A204.1 (cell line): ENCODE data around the gene FBRS.
"Not testable (repeated sequence)": the region's sequence is repeated elsewhere in the genome, so short reads cannot be mapped to it uniquely, and the experiment has no call there.

ENCODE experiments used
- FAIRE-seq: peaks from 2 replicates; lab custom pipeline; 2012; peaks lifted over from hg19 to GRCh38; lab: Jason Lieb, UNC

FBRS gene

DNA sequence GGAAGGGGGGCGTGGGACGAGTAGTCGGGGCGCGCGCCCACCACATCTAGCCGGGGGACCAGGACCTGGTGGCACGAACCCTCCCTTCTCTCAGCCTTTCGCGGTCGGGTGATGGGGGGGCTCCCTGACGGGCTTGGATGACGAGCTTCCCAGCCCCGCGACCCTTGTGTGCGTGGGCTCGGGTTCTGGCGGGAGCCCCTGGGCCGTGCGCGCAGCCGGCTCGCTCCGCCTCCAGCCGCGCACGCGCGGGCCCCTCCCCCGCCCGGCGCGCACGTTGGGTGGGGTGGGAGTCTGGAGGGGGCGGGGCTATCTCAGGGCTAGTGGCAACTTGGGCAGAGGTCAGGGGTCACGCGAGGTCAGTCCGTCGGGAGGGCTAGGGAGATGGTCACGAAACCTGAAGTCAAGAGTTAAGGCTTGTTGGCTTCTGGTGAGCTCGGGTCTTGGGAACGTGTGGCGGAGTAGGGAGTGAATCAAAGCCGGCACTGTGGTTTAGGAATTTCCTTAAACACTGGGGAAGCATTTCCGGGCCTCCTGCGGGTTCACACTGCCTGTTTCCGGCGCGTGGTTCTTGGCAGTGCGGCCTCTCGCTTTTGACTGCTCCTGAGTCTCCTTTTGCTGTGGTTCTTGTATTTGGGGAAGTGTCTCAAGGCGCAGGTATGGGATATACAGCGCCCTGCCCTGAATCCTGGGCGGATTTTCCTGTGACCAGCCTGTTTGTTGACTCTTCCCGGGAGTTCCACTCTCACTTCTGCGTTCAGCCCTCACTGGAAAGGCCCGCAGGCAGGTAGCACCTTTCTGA is 40.8 kb downstream of the FBRS start, which contains the start of gene SRCAP:
Gene SRCAP, plus strand, starts transcription at position 356 of the 799 bp plus-strand sequence. CDS start 1,654 bp downstream, outside the sequence.
- FAIRE-seq = no peak

DNA sequence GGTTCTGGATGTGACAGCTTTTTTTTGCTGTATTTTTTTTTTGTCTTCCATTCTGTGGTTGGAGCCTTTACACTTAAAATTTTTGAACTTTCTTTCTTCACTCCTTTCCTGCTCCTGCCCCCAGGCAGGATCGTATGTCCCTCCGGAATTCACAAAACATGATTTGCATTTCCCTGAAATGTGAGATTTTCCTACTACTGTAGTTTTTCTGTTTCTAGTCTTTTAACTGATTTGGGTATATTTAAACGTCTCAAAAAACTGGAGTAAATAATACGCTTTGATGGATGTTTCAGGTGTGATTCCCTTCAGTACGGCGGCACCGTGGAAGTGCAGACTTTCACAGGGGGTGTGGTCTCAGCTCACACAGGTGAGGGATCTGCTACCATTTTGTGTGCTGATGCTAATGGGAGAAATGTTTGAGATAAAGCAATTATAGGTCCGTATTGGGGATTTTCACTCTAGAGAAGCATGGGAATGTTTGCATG is 41.4 kb downstream of the FBRS start:
- no peak for FAIRE-seq

DNA sequence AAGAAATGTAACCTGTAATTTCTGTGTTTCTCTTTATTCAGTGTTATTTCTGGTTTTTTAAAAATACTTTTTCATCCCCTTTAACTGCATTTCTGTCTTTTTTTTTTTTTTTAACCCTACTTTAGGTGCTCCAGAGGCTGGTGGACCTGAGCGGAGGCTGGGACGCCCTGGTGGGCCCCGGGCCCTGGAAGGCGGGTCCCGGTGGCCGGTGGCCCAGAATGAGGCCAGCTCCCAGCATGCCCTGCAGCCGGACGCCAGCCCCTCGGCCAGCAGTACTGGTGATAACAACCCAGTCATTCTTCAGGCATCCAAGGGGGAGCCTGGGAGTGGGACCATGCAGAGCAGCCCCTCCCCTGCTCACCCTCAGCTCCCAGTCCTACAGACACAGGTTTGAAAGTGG is 42.3 kb downstream of the FBRS start:
- no peak for FAIRE-seq

DNA sequence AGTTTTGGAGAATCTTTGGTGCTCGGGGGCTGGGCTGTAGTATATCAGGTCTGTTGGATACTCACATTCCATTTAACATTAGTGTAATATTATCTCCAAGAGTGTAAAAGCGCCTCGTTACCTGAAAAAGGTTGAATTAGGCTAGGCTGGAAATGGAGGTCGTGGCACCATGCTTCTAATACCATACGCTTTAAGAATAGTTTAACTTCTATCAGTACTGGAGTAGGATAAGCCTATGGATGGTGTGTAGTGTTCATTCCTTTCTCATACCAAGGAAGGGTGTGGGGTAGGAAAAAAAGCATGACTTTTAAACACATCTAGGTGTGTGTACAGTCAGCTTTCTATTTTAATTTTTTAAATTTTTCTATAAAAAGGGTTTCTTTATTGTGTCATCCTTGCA is 42.7 kb downstream of the FBRS start:
- no peak for FAIRE-seq

DNA sequence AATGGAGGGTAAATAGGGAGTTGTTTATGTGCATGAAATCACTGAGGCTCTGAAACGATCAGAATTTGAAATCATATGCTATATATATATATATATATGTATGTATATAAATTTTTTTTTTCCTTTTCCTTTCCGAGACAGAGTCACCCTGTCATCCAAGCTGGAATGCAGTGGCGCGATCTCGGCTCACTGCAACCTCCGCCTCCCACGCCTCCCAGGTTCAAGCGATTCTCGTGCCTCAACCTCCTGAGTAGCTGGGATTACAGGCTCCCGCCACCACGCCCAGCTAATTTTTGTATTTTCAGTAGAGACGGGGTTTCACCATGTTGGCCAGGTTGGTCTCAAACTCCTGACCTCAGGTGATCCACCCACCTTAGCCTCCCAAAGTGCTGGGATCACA is 44.8 kb downstream of the FBRS start:
- not testable (repeated sequence) for FAIRE-seq

DNA sequence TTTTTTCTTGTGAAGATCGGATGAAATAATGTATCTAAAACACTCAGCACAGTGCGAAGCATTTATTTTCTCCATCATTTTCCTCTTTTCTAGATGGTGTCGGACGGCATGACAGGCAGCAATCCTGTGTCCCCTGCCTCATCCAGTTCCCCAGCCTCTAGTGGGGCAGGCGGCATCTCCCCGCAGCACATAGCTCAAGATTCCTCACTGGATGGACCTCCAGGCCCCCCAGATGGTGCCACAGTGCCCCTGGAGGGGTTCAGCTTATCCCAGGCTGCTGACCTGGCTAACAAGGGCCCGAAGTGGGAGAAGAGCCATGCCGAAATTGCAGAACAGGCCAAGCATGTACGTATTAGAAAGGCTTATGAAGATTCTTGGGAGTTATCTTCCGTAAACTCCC is 45.7 kb downstream of the FBRS start:
- no peak for FAIRE-seq

DNA sequence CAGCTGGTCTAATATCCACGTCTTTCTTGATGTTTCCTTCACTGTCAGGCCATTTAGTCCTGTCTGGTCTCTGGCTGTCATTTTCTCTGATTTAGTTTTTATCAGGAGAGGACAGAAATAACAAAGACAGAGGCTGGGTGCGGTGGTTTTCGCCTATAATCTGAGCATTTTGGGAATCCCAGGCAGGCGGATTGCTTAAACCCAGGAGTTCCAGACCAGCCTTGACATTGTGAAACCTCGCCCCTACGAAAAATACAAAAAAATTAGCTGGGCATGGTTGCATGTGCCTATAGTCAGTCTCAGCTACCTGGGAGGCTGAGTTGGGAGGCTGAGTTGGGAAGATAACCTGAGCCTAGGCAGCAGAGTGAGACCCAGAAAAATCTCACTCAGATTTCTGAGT is 47.8 kb downstream of the FBRS start:
- no peak for FAIRE-seq

DNA sequence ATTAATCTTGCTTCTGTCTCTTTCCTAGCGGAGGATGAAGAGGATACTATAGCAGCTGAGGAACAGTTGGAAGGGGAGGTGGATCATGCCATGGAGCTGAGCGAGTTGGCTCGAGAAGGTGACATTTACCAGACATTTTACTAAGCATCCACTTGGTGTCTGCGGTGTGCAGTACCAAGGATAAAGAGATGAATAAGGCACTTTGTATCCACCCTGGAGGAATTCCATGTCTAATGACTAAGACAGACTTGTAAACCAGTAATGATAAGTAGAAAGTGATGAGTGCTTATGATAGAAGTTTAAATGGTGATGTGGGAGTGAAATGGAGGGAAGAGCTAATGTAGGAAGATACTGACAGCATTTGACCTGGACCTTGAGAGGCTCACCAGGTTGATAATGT is 52.7 kb downstream of the FBRS start:
- no peak for FAIRE-seq

DNA sequence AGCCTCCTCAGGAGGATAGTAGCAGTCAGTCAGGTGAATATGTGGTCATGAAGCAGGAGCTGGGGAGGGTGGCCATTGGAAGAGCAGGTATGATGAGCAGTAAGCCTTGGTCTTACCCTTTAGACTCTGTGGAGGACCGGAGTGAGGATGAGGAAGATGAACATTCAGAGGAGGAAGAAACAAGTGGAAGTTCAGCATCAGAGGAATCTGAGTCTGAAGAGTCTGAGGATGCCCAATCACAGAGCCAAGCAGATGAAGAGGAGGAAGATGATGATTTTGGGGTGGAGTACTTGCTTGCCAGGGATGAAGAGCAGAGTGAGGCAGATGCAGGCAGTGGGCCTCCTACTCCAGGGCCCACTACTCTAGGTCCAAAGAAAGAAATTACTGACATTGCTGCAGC is 53.5 kb downstream of the FBRS start:
- FAIRE-seq = no peak

DNA sequence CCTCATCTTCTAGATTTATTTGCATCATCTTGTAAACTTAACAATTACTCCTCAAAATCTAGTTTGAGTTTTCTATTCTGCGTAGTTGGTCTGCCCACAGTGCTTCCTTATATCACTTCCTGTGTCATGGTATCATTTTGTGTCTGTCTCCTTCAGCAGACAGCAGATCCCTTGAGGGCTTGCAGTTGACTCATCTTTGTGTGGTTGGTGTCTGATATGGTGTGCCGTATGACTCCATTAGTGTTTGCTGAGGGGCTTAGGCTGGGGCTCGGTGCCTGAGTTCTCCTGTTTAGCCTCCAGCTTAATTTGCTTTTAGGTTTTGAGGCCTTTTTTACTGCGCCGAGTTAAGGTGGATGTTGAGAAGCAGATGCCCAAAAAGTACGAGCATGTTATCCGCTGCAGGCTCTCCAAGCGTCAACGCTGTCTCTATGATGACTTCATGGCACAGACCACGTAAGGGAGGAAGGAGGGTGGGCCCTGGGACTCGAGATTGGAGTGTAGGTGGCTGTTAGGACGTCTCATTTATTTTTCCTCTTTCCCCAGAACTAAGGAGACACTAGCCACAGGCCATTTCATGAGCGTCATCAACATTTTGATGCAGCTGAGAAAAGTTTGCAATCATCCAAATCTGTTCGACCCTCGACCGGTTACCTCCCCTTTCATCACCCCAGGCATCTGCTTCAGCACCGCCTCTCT is 57.7 kb downstream of the FBRS start:
- no peak for FAIRE-seq

DNA sequence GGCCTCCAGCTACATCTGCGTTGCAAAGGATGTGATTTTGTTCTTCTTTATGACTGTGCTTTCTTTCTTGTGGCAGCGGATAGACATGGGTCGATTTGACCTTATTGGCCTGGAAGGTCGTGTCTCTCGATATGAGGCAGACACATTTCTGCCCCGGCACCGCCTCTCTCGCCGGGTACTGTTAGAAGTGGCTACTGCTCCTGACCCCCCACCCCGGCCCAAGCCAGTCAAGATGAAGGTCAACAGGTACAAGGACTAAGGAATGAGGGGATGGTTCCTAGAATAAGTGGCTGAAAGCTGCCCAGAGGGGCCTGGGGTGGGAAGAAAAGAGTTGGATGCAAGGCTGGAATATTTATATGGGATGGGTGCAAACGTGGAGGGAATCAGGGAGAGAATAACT is 61.9 kb downstream of the FBRS start:
- FAIRE-seq = no peak
